Skeletal muscle tissue (tissue), 4 donors: ENCODE data around the gene RENBP. TPM values are rescaled to one million over a fixed set of nuclear protein-coding genes. Genes with fewer than 3 reads are reported as not detected.
"Not testable (repeated sequence)": the region's sequence is repeated elsewhere in the genome, so short reads cannot be mapped to it uniquely, and the experiment has no call there.

Source experiments
- H3K27ac ChIP-seq: one replicate; pipeline ENCODE4 v1.7.0; 2013; ENCODE audit warnings: mild to moderate bottlenecking, low read depth, low read length, inconsistent platforms
- H3K27me3 ChIP-seq, 3 donors: one replicate each; pipeline ENCODE4 v1.7.0; 2013; ENCODE audit warnings: low read length in 3 of 3; ENCODE audit not compliant: control insufficient read depth in 3 of 3, insufficient read depth in 3 of 3
- H3K36me3 ChIP-seq, 3 donors: one replicate each; pipeline ENCODE4 v1.7.0; 2013; ENCODE audit warnings: low read length in 3 of 3; ENCODE audit not compliant: control insufficient read depth in 3 of 3, insufficient read depth in 3 of 3
- H3K4me1 ChIP-seq, 3 donors: one replicate each; pipeline ENCODE4 v1.7.0; 2013; ENCODE audit warnings: low read length in 3 of 3, mild to moderate bottlenecking in 3 of 3; ENCODE audit not compliant: control insufficient read depth in 3 of 3, insufficient read depth in 3 of 3
- H3K4me3 ChIP-seq, 3 donors: one replicate each; pipeline ENCODE4 v1.7.0; 2013; ENCODE audit warnings: low read length in 3 of 3
- H3K9ac ChIP-seq, 3 donors: one replicate each; pipeline ENCODE4 v1.7.0; 2013; ENCODE audit warnings: low read length in 3 of 3, mild to moderate bottlenecking in 3 of 3, moderate library complexity in 2 of 3, low read depth in 1 of 3
- H3K9me3 ChIP-seq, 3 donors: one replicate each; pipeline ENCODE4 v1.7.0; 2013; ENCODE audit warnings: low read length in 3 of 3; ENCODE audit not compliant: control insufficient read depth in 3 of 3
- total RNA-seq: library from RNA; depleted of rRNA; stranded (reverse); fragments of >200 nt; gene quantifications from one replicate; pipeline ENCODE4 v1.2.3, GENCODE V29; 2014
- donor health status: Osteomylitis.

Gene RENBP
- total RNA-seq, 1 donor from 2014 or later, result 5.7 TPM

GRCh38 chrX:153981771-153982533 lies 37.5 kb upstream of the RENBP start:
- Histone ChIP-seq H3K9me3 (no peaks in the 10 kb centered on the region), H3K36me3 (peaks cover 0 to 6% (median 0%) of the 10 kb centered on the region in 3 donors), H3K4me3 (no peak overlapping the region), H3K27ac (no peak overlapping the region), H3K9ac (no peak overlapping the region), H3K4me1 (peaks cover 0 to 10% (median 9%) of the 10 kb centered on the region in 3 donors), H3K27me3 (no peaks in the 10 kb centered on the region)

DNA sequence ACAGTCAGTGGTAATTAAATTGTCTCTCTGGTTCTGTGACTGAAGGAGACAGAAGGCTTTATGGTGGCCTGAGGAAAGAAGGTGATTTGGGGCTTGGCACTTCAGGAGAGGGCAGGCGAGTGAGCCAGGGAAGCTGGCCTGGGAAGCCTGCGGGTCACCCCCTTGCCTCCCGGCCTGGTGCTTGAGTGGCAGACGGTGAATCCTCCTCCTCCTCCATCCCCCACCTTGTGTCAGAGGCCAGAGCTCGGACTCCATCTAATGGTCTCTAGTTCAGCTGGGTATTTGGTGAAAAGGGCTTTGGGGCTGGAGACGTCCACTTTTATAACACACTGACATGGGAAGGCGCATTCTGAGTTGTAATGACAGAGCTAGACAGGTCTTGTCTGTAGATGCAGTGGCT lies 36.8 kb upstream of the RENBP start:
- peaks cover 0 to 6% (median 0%) of the 10 kb centered on the region in 3 donors for H3K36me3 ChIP-seq
- H3K9me3 ChIP-seq, result no peaks in the 10 kb centered on the region
- peak overlapping the region; percentile 40 for H3K27ac ChIP-seq
- no peaks in the 10 kb centered on the region for H3K27me3 ChIP-seq
- no peak overlapping the region for H3K4me3 ChIP-seq
- peaks cover 0 to 10% (median 9%) of the 10 kb centered on the region in 3 donors for H3K4me1 ChIP-seq
- no peak overlapping the region for H3K9ac ChIP-seq

- not testable (repeated sequence) for H3K27ac ChIP-seq, H3K9ac ChIP-seq, H3K9me3 ChIP-seq, H3K4me3 ChIP-seq, H3K36me3 ChIP-seq, H3K27me3 ChIP-seq, H3K4me1 ChIP-seq
Observed at GRCh38 chrX:153980394-153980793, 36.0 kb upstream of the RENBP start.

- no peak overlapping the region for H3K9ac ChIP-seq
- H3K27me3 ChIP-seq, result no peaks in the 10 kb centered on the region
- H3K4me1 ChIP-seq, result peaks cover 16 to 23% (median 17%) of the 10 kb centered on the region in 3 donors
- H3K27ac ChIP-seq, result peak overlapping the region; percentile 83
- H3K9me3 ChIP-seq, result no peaks in the 10 kb centered on the region
- H3K4me3 ChIP-seq, result no peak overlapping the region
- no peaks in the 10 kb centered on the region for H3K36me3 ChIP-seq
Observed at GRCh38 chrX:153974726-153975286, 30.4 kb upstream of the RENBP start.

DNA sequence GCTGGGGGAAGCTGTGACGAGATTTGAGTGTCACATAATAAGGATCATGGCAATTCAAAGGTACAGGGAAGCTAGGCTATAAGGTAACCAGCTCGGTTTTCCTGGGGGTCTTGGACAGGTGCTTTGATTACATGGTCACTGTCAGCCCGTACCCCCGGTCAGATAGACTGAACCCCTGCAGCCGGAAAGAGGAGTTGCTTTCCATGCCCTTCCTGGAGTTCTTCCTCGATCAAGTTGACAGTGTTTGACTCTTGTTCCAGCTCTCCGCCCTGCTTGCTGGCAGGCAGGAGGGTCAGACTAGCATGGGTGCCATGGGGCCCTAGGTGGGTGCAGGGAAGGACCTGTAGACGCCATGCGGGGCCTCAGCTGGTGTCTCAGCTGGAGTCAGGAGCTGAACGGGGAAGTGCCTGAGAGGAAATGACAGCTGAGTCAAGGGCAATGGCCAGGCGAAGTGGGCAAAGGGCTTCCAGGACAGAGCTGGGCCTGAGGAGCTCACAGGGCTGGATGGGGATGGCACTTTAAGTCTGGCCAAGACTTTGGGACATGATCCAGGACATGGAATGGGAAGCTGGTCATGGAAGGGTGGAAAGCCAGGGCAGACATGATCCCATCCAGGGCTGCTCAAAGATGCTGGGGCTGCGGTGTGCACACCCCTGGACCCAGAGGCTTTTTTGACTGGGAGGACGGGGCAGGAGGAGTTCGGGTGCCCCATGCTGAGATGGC lies 29.7 kb upstream of the RENBP start:
- Histone ChIP-seq H3K36me3 (no peaks in the 10 kb centered on the region), H3K9ac (peak overlapping the region; percentile 74 to 97 (median 79)), H3K4me1 (peaks cover 21 to 29% (median 22%) of the 10 kb centered on the region in 3 donors), H3K27me3 (no peaks in the 10 kb centered on the region), H3K4me3 (peak overlapping the region; percentile 62 to 93 (median 77)), H3K27ac (peak overlapping the region; percentile 83), H3K9me3 (no peaks in the 10 kb centered on the region)

GRCh38 chrX:153973127-153974002 lies 28.9 kb upstream of the RENBP start:
- H3K9me3 ChIP-seq, result no peaks in the 10 kb centered on the region
- H3K27me3 ChIP-seq, result no peaks in the 10 kb centered on the region
- no peaks in the 10 kb centered on the region for H3K36me3 ChIP-seq
- H3K27ac ChIP-seq, result peak overlapping the region; percentile 83
- H3K4me1 ChIP-seq, result peaks cover 27 to 37% (median 28%) of the 10 kb centered on the region in 3 donors
- peak overlapping the region; percentile 74 to 97 (median 79) for H3K9ac ChIP-seq
- H3K4me3 ChIP-seq, result peak overlapping the region; percentile 62 to 93 (median 77)

- H3K36me3 ChIP-seq, result no peaks in the 10 kb centered on the region
- H3K9ac ChIP-seq, result peak within 1 kb of the TSS; percentile 95 to 99 (median 97)
- no peaks in the 10 kb centered on the region for H3K27me3 ChIP-seq
- peak within 1 kb of the TSS; percentile 99 for H3K27ac ChIP-seq
- H3K4me1 ChIP-seq, result peaks cover 35 to 45% (median 37%) of the 10 kb centered on the region in 3 donors
- H3K9me3 ChIP-seq, result no peaks in the 10 kb centered on the region
- H3K4me3 ChIP-seq, result peak within 1 kb of the TSS; percentile 88 to 93 (median 89)
Observed at GRCh38 chrX:153972368-153973126, 28.1 kb upstream of the RENBP start, which contains the start of gene TMEM187. Gene TMEM187 (plus strand): TSS chrX:153972754. CDS start chrX:153982063, 9,309 bp downstream.

DNA sequence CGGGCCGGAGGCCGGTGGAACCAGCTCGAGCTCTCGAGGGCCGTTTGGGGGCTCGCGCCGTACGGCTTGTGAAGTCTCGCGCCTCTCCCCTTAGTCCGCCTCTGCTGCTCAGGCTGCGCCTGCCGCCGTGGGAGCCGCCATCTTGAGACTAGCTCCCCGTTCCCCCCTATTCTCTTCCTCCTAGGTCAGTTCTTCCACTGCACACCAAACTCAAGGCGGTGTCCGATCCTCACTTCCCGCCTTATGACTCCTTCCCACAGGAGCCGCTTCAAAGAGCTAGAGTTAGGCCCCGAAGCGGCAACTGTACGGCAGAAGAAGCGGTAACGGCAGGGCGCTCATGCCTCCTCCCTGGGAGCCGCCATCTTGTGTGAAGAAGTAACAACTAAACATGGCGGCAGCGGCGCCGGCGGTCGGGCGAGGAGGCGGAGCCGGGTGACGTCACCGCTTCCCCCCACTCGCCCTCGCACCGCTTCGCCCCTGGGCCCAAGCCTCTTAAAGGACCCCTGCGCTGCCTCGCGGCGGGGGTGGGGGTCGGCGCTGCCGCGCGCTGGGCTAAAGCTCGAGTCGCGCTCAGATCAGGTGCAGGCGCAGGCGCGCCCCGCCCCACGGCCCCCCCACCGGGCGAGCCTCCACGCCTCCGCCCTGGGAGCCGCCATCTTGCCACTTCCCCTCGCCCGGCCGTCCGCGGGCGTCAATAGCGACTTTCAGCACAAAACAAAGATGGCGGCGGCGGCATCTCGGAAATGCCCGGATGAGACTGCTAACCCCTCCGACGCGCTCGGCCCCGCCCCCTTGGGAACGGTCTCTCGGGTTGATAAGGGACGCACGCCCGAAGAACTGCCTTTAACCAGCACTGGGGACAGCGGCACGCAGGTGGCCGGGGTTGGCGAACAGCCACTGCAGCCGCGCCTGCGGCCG lies 27.3 kb upstream of the RENBP start, which contains the start of gene HCFC1:
Gene HCFC1 (minus strand): TSS at position 369 of the 918 bp plus-strand sequence. CDS start 978 bp downstream, outside the sequence.
- H3K4me3 ChIP-seq, result peak within 1 kb of the TSS; percentile 88 to 93 (median 89)
- H3K27ac ChIP-seq, result peak within 1 kb of the TSS; percentile 99
- no peaks in the 10 kb centered on the region for H3K36me3 ChIP-seq
- H3K9ac ChIP-seq, result peak within 1 kb of the TSS; percentile 95 to 99 (median 97)
- H3K9me3 ChIP-seq, result no peaks in the 10 kb centered on the region
- H3K4me1 ChIP-seq, result peaks cover 43 to 54% (median 45%) of the 10 kb centered on the region in 3 donors
- H3K27me3 ChIP-seq, result no peaks in the 10 kb centered on the region
